ENCODE data around the gene NHLH2. TPM values are rescaled to one million over a fixed set of nuclear protein-coding genes. Genes with fewer than 3 reads are reported as not detected.

NHLH2 gene
- total RNA-seq, 1 experiment from 2014 or later = not detected

- H3K36me3 Mint-ChIP-seq (ENCODE audit: insufficient read depth, unreplicated experiment) = no peaks in the 10 kb centered on the region
- no peak for TF ChIP-seq CTCF (IDR thresholded peaks at IDR 0.05; ENCODE audit: insufficient read depth in 1 of 2, low read depth in 1 of 2, low read length in 1 of 2, severe bottlenecking in 1 of 2, unreplicated experiment in 1 of 2)
- no peaks in the 10 kb centered on the region for H3K9me3 Mint-ChIP-seq (ENCODE audit: unreplicated experiment)
- H3K4me1 ChIP-seq = peaks cover 6% of the 10 kb centered on the region; the same call in 1 of the 2 replicates
- H3K4me3 ChIP-seq (ENCODE audit: low read depth, low read length) = no peak overlapping the region
- DNase-seq = no peak
- ChIA-PET POLR2A (no interaction called here), CTCF (no interaction called here)
- no peaks in the 10 kb centered on the region for H3K27me3 ChIP-seq (replicated peaks; ENCODE audit: control insufficient read depth, insufficient read depth, low read length)
- no peaks in the 10 kb centered on the region for H3K9me3 ChIP-seq
- no peaks in the 10 kb centered on the region for H3K36me3 ChIP-seq (ENCODE audit: control insufficient read depth, insufficient read depth, low read length)
- intact Hi-C loops (cut with micrococcal nuclease; ENCODE audit: unreplicated experiment) = no loop called here
- no peak overlapping the region for H3K27ac Mint-ChIP-seq (ENCODE audit: unreplicated experiment)
- H3K4me3 Mint-ChIP-seq (ENCODE audit: unreplicated experiment) = no peak overlapping the region
- no TSS peak for BruUV-seq (replicated peaks)
- H3K4me1 Mint-ChIP-seq (ENCODE audit: low read depth, unreplicated experiment) = peaks cover 4% of the 10 kb centered on the region
- no peaks in the 10 kb centered on the region for H3K27me3 Mint-ChIP-seq (ENCODE audit: insufficient read depth, unreplicated experiment)
Observed at GRCh38 chr1:115794976-115795639, 45.8 kb downstream of the NHLH2 start.

- BruUV-seq (replicated peaks) = no TSS peak
- H3K27me3 Mint-ChIP-seq (ENCODE audit: insufficient read depth, unreplicated experiment) = no peaks in the 10 kb centered on the region
Observed at GRCh38 chr1:115793162-115793561, 47.8 kb downstream of the NHLH2 start.

GRCh38 chr1:115791816-115792215 lies 49.1 kb downstream of the NHLH2 start:
- POLR2A ChIA-PET = no interaction called here
- no peak for DNase-seq
- H3K9me3 Mint-ChIP-seq (ENCODE audit: unreplicated experiment) = peaks cover 4% of the 10 kb centered on the region
- H3K27ac Mint-ChIP-seq (ENCODE audit: unreplicated experiment) = no peak overlapping the region
- Histone ChIP-seq H3K36me3 (ENCODE audit: control insufficient read depth, insufficient read depth, low read length) (no peaks in the 10 kb centered on the region), H3K27me3 (replicated peaks; ENCODE audit: control insufficient read depth, insufficient read depth, low read length) (no peaks in the 10 kb centered on the region), H3K4me3 (ENCODE audit: low read depth, low read length) (no peak overlapping the region), H3K4me1 (peaks cover 11% of the 10 kb centered on the region; the same call in 1 of the 2 replicates), H3K9me3 (no peaks in the 10 kb centered on the region)
- H3K4me1 Mint-ChIP-seq (ENCODE audit: low read depth, unreplicated experiment) = peaks cover 9% of the 10 kb centered on the region
- no peaks in the 10 kb centered on the region for H3K27me3 Mint-ChIP-seq (ENCODE audit: insufficient read depth, unreplicated experiment)
- intact Hi-C loops (cut with micrococcal nuclease; ENCODE audit: unreplicated experiment) = no loop called here
- no peak overlapping the region for H3K4me3 Mint-ChIP-seq (ENCODE audit: unreplicated experiment)
- H3K36me3 Mint-ChIP-seq (ENCODE audit: insufficient read depth, unreplicated experiment) = no peaks in the 10 kb centered on the region
- CTCF ChIA-PET = no interaction called here
- no TSS peak for BruUV-seq (replicated peaks)
- no peak for TF ChIP-seq CTCF (IDR thresholded peaks at IDR 0.05; ENCODE audit: insufficient read depth in 1 of 2, low read depth in 1 of 2, low read length in 1 of 2, severe bottlenecking in 1 of 2, unreplicated experiment in 1 of 2)

More at GRCh38 chr1:115793162-115793561, 47.8 kb downstream of the NHLH2 start:
- no peak for DNase-seq
- no peak overlapping the region for H3K27ac Mint-ChIP-seq (ENCODE audit: unreplicated experiment)
- no peak overlapping the region for H3K4me3 ChIP-seq (ENCODE audit: low read depth, low read length)
- H3K36me3 Mint-ChIP-seq (ENCODE audit: insufficient read depth, unreplicated experiment) = no peaks in the 10 kb centered on the region
- peaks cover 11% of the 10 kb centered on the region; the same call in 1 of the 2 replicates for H3K4me1 ChIP-seq
- H3K36me3 ChIP-seq (ENCODE audit: control insufficient read depth, insufficient read depth, low read length) = no peaks in the 10 kb centered on the region
- intact Hi-C loops (cut with micrococcal nuclease; ENCODE audit: unreplicated experiment) = no loop called here
- peaks cover 9% of the 10 kb centered on the region for H3K4me1 Mint-ChIP-seq (ENCODE audit: low read depth, unreplicated experiment)
- no peaks in the 10 kb centered on the region for H3K27me3 ChIP-seq (replicated peaks; ENCODE audit: control insufficient read depth, insufficient read depth, low read length)
- H3K9me3 ChIP-seq = no peaks in the 10 kb centered on the region
- no peaks in the 10 kb centered on the region for H3K9me3 Mint-ChIP-seq (ENCODE audit: unreplicated experiment)
- TF ChIP-seq CTCF (IDR thresholded peaks at IDR 0.05; ENCODE audit: insufficient read depth in 1 of 2, low read depth in 1 of 2, low read length in 1 of 2, severe bottlenecking in 1 of 2, unreplicated experiment in 1 of 2) = no peak
- H3K4me3 Mint-ChIP-seq (ENCODE audit: unreplicated experiment) = no peak overlapping the region
- ChIA-PET CTCF (no interaction called here), POLR2A (no interaction called here)

All from Caco-2 (cell line).